ENCODE results near the gene TACC2.

TACC2 gene

GRCh38 chr10:122151121-122151694, 162.2 kb downstream of the TACC2 start:
- no peak for DNase-seq

- DNase-seq = no peak
Measured at GRCh38 chr10:122152544-122152943, 163.6 kb downstream of the TACC2 start.

- DNase-seq = no peak
Measured at GRCh38 chr10:122154031-122154544, 165.1 kb downstream of the TACC2 start.

GRCh38 chr10:122154545-122155366, 165.8 kb downstream of the TACC2 start:
- DNase-seq = no peak

GRCh38 chr10:122157451-122157850, 168.5 kb downstream of the TACC2 start:
- DNase-seq = no peak

GRCh38 chr10:122158362-122158761, 169.4 kb downstream of the TACC2 start:
- DNase-seq = no peak

- no peak for DNase-seq
Measured at GRCh38 chr10:122159141-122159970, 170.4 kb downstream of the TACC2 start.

- DNase-seq = no peak
Measured at GRCh38 chr10:122161795-122162194, 172.8 kb downstream of the TACC2 start.

GRCh38 chr10:122162671-122163173, 173.8 kb downstream of the TACC2 start:
- DNase-seq = no peak

GRCh38 chr10:122163174-122164022, 174.4 kb downstream of the TACC2 start:
- DNase-seq = no peak

GRCh38 chr10:122164023-122164601, 175.1 kb downstream of the TACC2 start:
- no peak for DNase-seq

GRCh38 chr10:122164815-122165483, 176.0 kb downstream of the TACC2 start:
- DNase-seq = no peak

- no peak for DNase-seq
Measured at GRCh38 chr10:122165484-122166276, 176.7 kb downstream of the TACC2 start.

- no peak for DNase-seq
Measured at GRCh38 chr10:122168101-122168500, 179.1 kb downstream of the TACC2 start.

- DNase-seq = no peak
Measured at GRCh38 chr10:122168598-122169394, 179.8 kb downstream of the TACC2 start.

GRCh38 chr10:122170802-122171201, 181.8 kb downstream of the TACC2 start:
- DNase-seq = no peak

- DNase-seq = no peak
Measured at GRCh38 chr10:122171302-122172075, 182.5 kb downstream of the TACC2 start.

GRCh38 chr10:122172361-122173008, 183.5 kb downstream of the TACC2 start:
- DNase-seq = no peak

Measured in stimulated activated naive CD4-positive, alpha-beta T cell (primary cell).